NB4 (cell line): ENCODE measurements around the gene CXCL16.

Experiments used
- POLR2A ChIP-seq: IDR thresholded peaks from 2 replicates; pipeline ENCODE4 v1.6.1; 2011; ENCODE audit warnings: mild to moderate bottlenecking; ENCODE audit not compliant: insufficient read length; ENCODE audit errors: extremely low read depth
- TF ChIP-seq, protein P1 (sequence below): IDR thresholded peaks from one replicate; pipeline ENCODE4 v1.5.1; 2012; ENCODE audit warnings: low read depth, low read length

DNA sequence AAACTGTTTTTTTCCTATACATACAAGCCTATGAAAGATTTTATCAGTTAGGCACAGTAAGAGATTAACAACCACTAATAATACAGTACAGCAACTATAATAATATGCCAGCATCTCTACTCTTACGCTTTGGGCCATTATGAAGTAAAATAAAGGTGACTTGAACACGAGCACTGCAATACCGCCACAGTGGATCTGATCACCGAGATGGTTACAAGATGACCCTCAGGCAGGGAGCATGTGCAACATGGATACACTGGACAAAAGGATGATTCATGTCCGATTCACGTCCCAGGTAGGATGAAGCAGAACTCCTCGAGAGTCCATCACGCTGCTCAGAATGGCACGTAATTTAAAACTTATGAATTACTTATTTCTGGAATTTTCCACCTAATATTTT lies 46.3 kb downstream of the CXCL16 start:
- TF ChIP-seq POLR2A = no peak
- TF ChIP-seq, protein P1, sequence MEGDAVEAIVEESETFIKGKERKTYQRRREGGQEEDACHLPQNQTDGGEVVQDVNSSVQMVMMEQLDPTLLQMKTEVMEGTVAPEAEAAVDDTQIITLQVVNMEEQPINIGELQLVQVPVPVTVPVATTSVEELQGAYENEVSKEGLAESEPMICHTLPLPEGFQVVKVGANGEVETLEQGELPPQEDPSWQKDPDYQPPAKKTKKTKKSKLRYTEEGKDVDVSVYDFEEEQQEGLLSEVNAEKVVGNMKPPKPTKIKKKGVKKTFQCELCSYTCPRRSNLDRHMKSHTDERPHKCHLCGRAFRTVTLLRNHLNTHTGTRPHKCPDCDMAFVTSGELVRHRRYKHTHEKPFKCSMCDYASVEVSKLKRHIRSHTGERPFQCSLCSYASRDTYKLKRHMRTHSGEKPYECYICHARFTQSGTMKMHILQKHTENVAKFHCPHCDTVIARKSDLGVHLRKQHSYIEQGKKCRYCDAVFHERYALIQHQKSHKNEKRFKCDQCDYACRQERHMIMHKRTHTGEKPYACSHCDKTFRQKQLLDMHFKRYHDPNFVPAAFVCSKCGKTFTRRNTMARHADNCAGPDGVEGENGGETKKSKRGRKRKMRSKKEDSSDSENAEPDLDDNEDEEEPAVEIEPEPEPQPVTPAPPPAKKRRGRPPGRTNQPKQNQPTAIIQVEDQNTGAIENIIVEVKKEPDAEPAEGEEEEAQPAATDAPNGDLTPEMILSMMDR = no peak
